Measurements from ENCODE around the gene DTX1.
"Not testable (repeated sequence)": the region's sequence is repeated elsewhere in the genome, so short reads cannot be mapped to it uniquely, and the experiment has no call there.

Gene DTX1

GRCh38 chr12:113115455-113116126, 59.1 kb downstream of the DTX1 start:
- DNase-seq, result no peak

DNA sequence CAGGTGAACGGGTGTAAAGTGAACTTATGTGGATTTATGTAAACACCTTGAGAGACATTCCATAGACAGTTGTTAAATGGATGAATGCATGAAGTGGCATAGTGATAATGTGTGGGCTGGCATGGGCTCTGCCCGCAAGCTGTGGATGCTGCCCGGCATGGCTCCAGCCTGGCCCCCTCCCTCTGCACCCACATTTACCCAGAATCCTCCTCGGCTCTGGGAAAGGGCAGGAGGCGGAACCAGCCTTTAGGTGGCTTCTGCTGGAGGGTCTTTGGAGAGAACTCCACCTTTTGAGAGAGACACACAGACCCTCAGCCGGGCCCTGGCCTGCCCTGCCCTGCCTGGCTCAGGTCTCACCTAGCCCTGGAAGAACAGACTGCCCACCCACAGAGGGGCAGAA, 60.3 kb downstream of the DTX1 start:
- no peak for DNase-seq

DNA sequence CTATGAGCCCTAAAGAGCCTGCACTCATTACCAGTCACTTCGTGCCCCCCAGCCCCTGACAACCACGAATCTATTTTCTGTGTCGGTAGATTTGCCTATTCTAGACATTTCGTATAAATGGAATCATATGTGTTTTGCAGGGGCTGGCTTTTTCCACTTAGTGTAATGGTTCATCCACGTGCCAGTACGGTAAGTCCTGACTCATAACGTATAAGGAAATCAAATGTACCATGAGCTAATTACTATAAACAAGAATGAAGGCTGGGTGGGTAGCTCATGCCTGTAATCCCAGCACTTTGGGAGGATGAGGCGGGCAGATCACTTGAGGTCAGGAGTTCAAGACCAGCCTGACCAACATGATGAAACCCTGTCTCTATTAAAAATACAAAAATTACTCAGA, 61.2 kb downstream of the DTX1 start:
- not testable (repeated sequence) for DNase-seq

- no peak for DNase-seq
Measured at GRCh38 chr12:113118142-113118541, 61.6 kb downstream of the DTX1 start.

DNA sequence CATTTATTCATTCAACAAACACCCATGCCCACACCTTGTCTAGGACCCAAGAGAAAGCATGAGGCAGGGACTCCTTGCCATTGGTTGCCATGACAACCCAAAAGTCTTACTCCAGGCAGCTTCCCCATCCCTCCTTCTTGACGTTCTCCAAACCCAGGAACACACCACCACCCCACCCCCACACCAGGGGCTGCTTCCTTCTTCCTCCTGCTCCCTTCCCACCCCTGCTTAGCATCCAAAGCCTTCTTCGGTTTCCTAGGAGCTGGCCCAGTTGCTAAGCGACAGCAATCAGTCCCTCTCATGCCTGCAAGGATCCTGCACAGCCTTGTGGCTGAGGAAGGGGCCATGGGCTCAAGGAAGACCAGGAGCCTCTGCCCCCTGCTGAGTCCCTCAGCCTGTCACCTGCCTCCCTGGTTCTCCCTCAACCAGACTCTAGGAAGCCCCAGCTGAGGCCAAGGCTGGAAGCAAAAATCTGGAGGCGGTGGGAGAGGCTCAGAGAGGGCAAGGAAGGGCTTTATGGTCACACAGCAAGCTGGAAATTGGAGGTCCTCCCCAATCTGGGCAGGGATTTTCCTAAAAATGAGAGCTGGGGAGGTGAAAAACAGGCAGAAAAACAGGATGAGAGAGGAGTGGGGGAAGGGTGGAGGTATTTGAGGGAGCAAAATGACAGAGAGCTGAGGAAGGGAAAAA, 63.6 kb downstream of the DTX1 start:
- no peak for DNase-seq

DNA sequence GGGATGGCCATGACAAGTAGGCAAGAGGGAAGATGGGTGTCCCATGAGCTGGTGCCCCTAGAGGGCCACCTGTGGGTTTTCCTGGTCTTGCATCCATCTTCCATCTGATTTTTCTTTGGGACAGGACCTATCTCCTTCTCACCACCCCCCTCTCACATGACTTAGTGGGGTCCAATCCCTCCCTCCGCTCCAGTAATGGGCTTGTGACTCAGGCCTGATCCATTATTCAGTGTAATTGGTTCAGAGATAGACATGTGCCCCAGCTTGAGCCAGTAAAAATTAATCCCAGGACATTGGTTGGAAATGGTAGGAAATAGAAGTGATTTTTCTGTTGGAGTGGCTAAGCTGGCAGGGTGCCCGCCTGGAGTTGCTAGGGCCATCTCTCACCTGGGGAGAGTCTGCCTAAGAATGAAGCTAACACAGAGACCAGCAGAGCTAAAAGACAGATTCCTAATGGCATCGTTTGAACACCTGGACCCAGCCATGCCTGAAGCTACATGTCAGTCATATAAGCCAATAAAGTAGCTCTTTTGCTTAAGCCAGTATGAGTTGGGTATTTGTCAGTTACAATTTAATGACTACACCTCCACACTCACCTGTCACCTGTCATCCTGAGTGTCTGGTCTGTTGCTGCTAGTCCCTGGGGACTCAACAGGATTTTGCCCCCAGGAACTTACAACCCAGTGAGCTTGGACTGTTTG, 64.3 kb downstream of the DTX1 start:
- DNase-seq, result no peak

- no peak for DNase-seq
Measured at GRCh38 chr12:113127791-113128199, 71.3 kb downstream of the DTX1 start.

GRCh38 chr12:113128802-113129663, 72.5 kb downstream of the DTX1 start:
- no peak for DNase-seq

DNA sequence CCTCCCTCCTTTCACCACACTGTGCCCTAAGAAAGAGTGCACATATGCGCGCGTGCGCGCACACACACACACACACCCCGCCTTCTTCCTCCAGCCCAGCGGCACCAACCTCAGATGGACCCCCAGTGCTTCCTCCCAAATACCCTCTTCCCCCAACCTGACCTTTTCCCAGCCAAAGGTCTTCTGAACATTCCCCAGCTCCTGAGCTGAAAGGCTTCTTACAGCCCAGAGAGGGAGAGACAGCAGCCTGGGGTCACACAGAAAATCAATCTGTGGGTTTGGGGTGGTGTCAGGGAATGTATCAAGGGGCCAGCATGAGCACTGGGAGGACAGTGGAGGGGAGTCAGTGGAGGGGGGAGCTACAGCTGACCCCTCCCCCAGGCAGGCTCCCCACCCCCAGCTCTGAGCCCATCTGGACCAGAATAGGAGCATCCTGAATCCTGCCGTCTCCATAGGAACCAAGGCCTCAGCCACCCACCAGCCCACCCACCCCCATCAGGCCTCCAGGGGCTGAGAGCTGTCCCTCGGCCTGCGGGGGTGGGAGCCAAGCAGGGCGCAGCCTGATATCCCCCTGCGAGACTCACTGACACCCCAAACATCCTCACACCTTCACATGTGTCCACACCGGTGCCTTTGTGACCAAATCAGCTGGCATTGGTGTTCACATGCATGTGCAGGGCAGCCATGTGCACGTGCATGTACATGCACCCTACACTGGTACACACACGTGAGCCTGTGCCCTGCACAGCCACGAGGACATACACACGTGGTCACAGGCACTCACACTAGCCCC, 73.3 kb downstream of the DTX1 start:
- DNase-seq, result no peak

DNA sequence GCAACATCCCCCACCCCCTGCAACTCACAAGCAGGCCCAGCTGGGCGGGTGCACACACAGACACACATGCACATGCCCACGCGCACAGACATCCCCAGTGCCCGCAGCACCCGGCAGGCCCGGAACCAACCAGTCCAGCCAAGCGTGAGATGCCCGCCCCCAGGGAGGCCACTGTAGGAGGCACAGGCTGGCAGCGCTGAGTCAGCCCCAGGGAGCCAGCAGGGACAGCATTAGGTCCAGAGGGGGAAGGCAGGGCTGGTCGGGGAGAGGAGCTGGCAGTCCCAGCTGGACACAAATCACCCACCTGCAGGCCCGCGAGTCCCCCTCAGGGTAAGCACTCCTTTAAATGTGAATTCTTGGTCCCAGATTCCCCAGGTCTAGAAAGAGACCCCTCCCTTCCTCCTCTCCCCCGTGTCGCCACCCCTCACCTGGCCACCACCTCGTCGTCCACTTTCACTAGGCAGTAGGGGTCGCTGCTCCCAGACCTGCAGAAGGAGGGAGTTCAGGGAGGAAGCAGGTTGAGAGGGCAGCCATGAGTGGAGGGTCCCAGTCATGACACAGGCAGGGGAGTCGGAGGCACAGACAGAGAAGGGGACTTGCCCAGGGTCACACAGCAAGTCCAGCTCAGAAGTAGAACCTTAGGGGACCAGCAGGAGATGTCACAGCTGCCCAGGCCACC, 74.1 kb downstream of the DTX1 start:
- DNase-seq, result peak; percentile 65

DNA sequence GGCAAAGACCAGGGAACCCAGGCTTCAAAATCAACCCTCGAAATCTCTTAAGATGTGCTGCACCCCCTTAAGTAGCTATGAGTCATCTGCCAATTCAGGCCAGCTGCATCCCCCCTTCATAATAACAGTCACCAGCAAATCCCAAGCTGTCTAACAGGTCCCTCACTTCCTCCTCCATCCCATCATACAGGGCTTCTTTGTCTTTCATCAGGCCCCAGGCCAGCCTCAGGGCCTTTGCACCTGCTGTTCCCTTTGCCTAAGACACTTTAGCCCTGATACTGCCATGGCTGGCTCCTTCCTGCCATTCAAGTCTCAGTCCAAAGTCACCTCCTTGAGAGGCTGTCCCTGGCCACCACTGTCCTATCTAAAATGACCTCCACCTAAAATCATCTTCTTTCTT, 75.0 kb downstream of the DTX1 start:
- DNase-seq, result no peak

DNA sequence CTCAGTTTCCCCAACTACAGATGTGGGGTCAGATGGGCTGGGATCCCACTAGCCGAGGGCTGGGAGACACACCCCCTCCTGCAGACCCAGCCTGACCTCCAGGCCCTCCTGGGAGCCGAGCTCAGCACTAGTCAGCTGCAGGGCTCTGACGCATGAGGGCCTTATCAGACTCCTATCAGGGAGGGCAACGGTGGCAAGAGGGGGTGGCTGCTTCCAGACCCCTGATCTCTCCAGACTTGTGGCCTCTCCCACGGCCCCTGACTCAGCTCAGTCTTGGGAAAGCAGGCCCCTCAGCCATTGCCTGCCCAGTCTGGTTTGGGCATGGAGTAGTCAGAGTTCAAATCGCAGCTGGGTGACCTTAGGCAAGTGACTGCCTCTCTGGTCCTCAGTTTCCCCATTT, 76.5 kb downstream of the DTX1 start:
- DNase-seq, result no peak

DNA sequence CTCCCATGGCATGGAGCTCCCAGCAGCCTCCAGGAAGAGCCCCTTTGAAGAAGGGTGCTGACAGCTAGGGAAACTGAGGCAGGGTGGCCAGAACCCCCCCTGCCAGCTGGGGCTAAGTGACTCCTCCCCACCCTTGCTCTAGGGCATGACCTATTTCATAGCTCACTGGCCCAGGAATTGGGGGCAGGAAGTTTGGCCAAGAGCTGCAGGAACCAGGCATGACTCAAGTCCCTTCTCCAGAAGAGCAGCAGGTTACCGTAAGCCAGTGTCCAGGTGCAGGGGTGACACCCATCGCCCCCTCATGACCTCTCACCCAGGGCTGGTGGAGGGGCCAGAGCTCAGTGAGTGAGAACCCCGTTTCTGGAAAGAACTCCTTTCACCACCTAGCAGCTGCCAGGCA, 77.1 kb downstream of the DTX1 start:
- DNase-seq, result no peak

DNA sequence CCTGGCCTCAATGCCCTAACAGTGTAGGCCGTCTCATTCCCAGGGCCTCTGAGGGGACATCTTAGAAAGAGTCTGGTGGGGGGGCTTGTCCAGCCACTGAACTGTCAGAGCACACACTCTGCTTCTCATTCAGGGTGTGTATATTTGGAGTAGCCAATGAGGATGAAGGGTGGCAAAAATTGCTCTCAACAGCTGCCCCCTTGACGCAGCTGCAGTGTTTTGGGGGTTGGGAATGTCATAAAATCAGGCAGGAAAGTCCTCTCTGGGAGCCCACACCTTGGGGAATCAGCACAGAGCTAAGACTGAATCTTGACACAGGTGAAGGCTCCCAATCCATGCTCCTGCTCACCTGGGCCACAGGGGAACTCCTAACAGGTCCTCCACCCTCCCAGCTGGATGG, 77.5 kb downstream of the DTX1 start:
- no peak for DNase-seq

- DNase-seq, result no peak
Measured at GRCh38 chr12:113134521-113134951, 78.0 kb downstream of the DTX1 start.

GRCh38 chr12:113135178-113136127, 78.9 kb downstream of the DTX1 start, which contains the start of gene RASAL1:
Gene RASAL1, minus strand, starts transcription at chr12:113135761. Its CDS starts 299 bp downstream, at chr12:113135462.
- peak; percentile 90 for DNase-seq

- DNase-seq, result no peak
Measured at GRCh38 chr12:113136128-113136989, 79.8 kb downstream of the DTX1 start.

DNA sequence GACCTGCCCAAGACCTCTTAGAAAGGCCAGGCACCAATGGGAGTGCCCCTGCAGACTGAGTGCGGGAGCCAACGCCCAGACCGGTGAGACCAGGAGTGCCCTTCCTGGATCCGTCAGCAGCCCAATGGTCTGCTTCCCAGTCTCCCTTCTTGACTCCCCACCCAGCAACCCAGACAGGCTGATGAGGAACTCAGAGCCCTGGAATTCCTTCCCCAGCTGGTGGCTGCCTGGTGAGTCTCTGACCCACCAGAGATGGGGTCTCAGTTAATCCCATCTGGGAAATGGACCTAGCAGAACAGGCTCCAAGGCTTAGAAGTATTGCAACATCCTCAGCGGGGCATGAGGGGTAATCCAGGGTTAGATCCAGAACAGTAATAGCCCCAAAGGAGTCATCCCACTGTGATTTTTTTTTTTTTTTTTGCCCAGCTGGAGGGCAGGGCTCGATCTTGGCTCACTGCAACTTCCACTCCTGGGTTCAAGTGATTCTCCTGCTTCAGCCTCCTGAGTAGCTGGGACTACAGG, 80.5 kb downstream of the DTX1 start:
- DNase-seq, result no peak

All from 8988T (cell line).